ENCODE measurements around the gene ARL11.

ARL11 gene

DNA sequence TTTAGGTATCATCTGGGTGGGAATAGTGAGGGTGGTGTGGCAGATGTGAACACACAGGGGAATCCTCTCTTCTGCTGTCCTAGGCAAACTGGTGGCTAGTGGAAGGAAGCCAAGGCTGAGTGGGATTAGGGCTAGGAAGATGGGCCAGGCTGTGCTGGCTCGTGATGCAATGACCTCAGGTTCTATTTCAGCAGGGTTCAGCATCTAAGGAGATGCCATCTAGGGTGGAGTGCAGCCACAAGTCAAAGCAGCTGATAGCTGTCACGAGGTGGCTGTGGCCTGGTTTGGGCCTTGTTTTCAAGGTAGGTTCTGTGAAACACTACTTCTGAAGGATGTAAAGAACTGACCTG lies 21.6 kb downstream of the ARL11 start:
- no peak for DNase-seq

DNA sequence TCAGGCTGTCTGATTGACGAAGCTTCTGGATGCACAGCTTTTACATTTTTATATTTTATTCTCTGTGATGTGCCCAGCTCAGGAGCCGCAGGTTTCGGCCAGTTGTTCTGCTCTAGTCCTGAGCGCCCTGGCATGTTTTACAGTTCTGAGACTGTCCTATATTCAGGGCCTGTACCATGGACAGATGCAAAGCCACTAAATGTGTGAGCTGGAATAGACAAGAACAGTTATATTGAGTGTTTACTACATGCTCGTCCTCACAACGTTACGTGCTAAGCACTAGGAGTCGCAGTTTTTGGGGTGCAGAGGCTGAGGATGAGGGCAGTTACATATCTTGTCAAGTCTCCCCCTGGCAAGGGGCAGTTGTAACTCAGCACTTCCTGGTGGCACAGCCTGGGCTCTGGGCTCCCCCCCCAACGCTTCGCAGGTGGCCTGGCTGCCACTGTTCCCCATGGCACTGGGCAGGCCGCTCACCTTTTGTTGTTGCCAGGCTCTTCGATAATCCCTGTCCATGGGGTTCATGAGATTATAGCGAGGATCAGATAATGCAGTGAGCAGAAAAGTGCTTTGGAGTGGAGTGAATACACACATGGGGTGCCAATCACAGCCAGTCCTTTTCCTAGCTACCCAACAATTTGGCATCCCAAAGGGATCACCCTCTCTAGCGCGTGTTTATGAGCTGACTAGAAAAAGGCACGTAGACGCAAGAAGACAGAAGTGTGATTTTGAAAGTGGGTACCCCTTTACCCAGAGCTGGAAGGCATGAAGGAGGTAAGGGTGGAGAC lies 23.5 kb downstream of the ARL11 start:
- DNase-seq = no peak

DNA sequence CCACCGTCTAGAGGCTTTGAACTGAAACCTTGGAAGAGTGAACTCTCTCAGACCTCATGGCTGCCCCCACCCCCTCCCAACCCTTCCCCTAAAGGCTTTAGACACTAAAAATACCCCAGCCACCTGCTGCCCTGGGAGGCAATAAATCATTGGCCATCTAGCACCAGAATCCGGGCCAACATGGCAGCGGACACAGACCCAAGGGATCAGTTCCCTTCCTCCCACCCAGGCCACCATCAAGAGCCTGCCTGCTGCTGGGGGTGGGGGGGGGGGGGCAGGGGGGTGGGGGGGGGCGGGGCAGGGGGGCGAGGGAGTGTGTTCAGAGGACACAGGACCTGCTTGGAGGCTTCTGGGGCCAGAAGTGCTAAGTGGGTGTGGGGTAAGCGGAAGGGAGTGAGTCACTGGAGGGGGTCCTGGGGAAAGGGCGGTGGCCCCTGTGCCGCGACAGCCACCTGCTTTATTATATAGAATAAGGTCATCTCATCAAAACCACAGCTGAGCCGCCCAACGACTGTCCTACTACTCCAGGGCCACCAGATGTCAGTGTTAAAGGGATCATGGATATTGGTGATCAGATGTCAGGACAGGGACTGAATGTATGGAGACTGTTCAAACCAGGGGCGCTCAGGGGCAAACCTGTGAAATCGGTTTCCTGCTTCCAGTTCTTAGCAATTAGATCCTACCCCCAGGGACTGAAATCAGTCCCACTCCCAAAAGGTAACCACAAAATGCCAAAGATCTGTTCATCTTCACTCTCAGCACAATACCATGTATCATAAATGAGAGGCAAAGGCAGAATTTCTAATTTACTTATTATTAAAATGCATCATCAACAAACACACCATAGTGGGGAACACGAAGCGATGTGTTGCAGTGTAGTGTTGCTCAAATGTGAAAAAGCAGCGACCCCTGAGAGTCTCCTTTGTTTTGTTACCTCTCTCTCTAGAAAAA lies 24.3 kb downstream of the ARL11 start:
- DNase-seq = no peak

DNA sequence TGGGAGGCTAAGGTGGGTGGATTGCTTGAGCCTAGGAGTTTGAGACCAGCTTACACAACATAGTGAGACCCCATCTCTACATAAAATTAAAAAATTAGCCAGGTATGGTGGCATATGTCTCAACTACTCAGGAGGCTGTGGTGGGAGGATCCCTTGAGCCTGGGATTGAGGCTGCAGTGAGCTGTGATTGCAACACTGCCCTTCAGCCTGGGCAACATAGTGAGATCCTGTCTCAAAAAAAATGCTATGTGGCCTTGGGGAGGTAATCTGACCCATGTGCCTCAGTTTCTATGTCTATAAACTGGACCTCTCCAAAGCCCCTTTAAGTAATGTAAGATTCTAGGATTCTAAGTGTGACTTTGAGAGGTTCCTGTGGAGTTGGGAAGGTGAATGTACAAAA lies 25.2 kb downstream of the ARL11 start:
- DNase-seq = no peak

DNA sequence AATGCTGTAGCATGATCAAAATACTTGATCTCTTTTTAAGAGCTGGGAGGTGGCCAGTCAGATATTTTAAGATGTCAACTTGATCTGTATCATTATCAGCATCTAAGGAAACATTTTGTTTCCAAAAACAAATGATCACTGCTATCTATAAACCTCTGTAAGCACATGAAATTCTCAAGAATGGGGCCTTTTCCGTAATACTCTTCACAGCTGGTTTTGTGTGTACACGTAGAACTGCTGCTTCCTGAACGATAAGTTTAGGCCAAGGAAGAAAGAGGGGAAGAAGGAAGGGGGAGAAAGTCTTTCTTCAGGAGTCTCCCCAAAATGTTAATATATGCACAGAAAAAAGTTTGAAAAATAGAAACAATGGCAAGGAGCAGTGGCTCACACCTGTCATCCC lies 25.7 kb downstream of the ARL11 start:
- DNase-seq = no peak

DNA sequence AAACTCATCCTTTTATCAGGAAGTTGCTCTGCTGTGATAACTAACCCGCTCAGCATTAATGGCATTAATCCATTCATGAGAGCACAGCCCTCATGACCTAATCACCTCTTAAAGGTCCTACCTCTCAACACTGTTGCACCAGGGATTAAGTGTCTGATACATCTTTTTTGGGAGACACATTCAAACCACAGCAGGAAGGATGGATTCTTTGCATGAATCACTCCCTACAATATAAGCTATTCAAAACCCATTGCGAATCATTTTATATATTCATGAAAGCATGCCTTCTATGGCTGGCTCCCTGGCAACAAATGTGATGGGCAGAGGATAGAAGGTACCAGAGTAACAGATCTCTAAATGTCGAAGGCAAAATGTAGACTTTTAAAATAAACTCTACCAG lies 27.6 kb downstream of the ARL11 start:
- no peak for DNase-seq

DNA sequence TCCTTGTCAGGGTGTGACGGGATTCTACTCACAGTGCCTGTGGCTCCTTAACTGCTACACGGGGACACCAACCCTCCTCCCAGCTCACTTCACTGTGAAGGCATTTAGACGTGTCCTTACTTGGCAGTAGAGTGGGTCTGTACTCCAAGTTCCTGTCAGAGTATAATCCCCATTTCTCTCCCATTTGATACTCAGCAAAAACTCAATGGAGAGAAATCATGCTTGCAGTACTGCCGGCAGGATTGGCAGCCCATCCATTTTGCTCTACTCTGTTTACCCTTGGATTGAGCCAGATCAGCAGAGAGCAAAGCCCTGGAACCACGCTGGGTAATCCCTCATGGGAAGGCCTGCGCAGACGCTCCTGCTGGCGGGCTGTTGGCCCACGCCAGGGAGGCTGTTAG lies 28.9 kb downstream of the ARL11 start:
- DNase-seq = no peak

DNA sequence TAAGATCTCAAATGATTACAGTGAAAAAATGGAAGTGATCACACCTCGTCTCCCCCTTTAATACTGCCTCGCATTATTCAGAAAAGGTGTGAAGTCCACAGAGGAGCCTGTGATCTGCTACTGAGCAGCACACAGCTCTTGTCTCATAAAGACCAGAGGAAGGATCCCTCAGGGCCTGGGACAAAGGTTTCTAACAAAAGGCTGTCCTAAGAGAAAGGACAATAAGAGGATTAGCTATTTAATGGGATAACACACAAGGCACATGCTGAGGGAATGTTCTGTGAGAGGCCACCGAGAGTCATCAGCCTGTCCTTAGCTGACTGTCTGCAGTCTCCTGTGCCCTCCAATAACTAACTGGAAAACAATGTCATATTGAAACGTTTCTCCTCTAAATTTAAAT lies 36.3 kb downstream of the ARL11 start:
- DNase-seq = no peak

DNA sequence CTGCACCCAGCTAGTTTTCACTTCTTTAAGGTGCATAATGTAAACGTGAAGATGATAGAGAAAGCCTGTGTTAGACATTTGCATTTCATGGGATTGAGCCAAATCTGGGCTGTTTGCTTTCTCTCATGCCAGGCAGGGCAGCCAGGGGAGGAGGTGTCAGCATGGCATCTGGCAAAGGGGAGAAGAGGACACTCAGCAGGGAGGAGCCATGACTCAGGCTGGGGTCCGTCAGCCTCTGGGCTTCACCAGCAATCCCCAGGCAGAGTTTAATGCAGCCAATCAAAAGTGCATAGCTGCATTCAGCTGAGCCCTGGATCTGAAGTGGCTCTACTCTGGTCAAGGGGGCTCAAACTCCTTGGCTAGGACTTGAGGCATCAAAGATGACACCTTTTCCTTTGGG lies 39.5 kb downstream of the ARL11 start:
- no peak for DNase-seq

DNA sequence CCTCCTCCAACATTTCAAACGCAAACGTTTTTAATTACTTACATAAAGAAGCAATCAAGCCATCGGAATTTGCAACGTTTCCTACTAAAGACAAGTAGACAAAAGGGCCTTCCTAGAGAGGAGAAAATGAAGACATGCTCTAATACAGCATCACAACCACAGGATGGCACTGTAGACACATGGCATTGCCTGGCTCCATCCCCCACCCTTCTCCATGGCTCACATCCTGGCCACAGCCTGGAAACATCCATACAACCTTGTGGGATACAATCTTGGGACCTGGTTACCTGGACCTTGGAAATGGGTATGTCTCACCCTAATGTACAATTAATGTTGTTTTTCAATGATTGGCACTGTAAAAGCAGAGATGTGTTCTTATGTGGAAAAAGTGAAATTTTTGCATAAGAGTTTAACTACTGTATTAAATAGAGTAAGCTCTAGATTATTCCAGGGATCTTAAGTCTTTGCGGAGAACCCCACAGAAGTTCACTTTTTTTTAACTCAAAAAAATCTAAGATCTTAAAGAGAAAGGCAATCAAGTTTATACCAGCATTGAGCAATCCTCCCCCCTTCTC lies 41.5 kb downstream of the ARL11 start:
- DNase-seq = peak; percentile 42

DNA sequence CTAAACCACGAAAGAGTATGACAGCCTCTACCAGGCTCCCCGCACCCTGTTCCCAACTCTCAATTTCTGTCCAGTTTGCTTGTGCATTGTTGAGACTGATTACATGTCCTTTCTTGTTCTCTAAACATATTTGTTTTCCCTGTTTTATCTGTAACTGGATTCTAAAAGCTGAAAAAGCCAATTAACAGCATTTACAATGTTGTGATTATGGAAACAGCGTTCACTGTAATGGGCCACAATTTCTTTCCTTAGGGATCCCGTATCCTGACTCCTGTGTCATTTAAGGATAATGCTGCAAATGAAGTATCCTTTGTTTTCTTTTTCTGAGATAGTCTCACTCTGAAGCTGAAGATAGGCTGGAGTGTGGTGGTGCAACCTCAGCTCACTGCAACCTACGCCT lies 42.5 kb downstream of the ARL11 start:
- DNase-seq = no peak

DNA sequence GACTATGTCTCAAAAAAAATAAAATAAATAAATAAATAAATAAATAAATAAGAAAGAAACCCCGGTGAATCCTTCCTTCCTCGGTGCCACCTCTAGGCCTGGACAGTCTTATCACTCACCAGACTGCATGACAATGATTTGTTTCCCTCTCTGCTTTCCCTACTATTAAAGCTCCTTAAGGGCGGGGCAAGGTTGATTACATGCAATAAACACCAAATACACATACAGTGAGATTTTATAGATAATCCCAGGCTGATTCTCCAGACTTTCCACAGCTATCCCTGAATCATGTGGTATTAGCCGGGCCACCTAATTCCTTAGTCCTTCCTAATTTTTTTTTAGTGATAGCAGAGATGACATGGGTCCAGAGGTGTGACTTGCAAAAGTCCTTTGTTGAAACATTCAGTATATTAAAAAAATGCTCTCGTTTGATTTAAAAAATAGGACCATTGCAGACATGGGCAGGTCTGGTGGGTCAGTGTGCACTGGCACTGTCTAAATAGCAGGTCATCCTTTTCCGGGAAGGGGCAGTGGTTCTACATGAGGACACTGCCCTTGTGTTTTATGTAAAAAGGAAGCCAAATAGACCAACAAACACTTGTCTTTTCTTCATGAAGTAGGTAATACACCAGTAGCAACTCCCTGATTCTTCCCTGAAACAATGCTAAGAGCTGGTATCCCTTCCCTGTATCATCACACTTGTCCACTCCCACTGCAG lies 48.4 kb downstream of the ARL11 start:
- no peak for DNase-seq

DNA sequence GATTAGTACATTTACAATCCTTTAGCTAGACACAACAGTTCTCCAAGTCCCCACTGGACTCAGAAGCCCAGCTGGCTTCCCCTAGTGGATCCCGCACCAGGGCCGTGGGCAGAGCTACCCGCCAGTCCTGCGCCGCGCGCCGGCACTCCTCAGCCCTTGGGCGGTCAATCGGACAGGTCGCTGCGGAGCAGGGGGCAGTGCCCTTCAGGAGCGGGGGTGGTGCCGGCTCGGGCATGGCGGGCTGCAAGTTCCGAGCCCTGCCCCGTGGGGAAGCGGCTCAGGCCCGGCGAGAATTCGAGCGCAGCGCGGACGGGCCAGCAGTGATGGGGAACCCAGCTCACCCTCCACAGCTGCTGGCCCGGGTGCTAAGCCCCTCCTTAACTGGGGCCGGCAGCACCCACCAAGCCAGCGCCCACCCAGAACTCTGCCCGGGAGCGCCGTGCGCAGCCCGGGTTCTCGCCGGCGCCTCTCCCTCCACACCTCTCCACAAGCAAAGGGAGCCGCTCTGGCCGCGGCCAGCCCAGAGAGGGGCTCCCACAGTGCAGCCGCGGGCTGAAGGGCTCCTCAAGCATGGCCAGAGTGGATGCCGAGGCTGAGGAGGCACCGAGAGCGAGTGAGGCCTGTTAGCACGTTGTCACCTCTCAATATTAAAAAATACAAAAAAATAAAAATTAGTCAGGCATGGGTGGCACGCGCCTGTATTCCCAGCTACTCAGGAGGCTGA lies 50.0 kb downstream of the ARL11 start:
- DNase-seq = no peak

DNA sequence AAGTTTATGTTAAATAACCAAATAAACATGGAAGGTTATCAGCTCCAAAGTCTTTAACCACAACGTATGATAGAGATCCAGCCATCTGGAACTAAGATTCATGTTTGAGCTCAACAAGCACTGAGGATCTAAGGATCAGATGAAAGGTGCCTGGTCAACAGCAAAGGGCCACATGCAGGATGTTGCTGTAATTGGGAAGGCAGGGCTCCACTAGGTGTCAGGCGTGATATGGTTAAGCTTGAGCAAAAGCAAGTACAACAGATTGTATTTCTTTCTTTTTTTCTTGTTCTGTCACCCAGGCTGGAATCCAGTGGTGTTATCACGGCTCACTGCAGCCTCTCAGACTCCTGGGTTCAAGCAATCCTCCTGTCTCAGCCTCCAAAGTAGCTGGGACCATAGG lies 50.9 kb downstream of the ARL11 start:
- no peak for DNase-seq

DNA sequence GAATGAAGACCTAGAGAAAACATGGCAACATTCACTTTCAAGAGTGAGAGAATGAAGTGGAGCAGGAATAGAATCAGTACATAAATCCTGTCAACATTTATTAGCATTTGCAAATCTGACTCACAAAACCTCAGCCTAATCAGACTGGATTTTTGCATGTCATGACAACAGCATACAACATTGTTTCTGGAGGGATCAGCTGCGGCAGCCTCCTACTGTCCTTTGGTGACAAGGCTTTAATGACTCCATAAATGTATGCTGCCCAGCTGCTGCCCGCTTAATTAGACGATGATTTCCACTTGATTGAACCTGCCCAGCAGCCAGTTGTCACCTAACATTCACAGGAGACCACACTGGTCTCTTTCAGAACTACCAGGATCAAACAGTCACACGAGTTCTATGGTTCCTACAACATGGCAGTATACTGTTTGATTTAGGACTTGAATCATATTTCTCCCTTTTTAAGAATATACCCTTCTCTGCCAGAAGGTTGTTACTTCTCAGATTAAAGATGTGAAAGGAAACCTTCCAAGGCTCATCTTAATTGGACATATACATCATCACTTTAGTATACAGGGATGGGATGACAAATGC lies 53.6 kb downstream of the ARL11 start:
- DNase-seq = no peak

Data from amniotic stem cell (primary cell).